WERI-Rb-1 (cell line): Measurements from ENCODE around the gene DSTN.

Experiments
- DNase-seq: peaks from one replicate; pipeline ENCODE4 v3.0.0-alpha.2; 2020
- H3K27ac ChIP-seq: fragments of 250-450 bp; sonication (Bioruptor Pico); 2 replicates; pipeline ENCODE4 v1.5.1; 2020; ENCODE audit warnings: mild to moderate bottlenecking, moderate library complexity
- H3K27me3 ChIP-seq: fragments of 250-450 bp; sonication (Bioruptor Pico); 2 replicates; pipeline ENCODE4 v1.5.1; 2021; ENCODE audit warnings: mild to moderate bottlenecking, low read depth, moderate library complexity; ENCODE audit not compliant: insufficient read depth, severe bottlenecking
- H3K36me3 ChIP-seq: fragments of 250-450 bp; sonication (Bioruptor Pico); 2 replicates; pipeline ENCODE4 v1.5.1; 2020; ENCODE audit warnings: mild to moderate bottlenecking, moderate library complexity
- H3K4me3 ChIP-seq: 2 replicates; pipeline ENCODE4 v1.5.1; 2011; ENCODE audit warnings: low read depth, mild to moderate bottlenecking, control low read depth, low read length
- H3K9me3 ChIP-seq: fragments of 250-450 bp; sonication (Bioruptor Pico); 2 replicates; pipeline ENCODE4 v1.5.1; 2021; ENCODE audit warnings: mild to moderate bottlenecking, moderate library complexity; ENCODE audit not compliant: severe bottlenecking
- CTCF ChIP-seq: IDR thresholded peaks from 2 replicates; pipeline ENCODE4 v1.5.1; 2011; ENCODE audit warnings: low read depth, mild to moderate bottlenecking, control low read depth, inconsistent platforms, low read length

Gene DSTN

GRCh38 chr20:17648791-17649730 lies 79.2 kb downstream of the DSTN start:
- H3K27ac ChIP-seq, result peak overlapping the region; percentile 83
- H3K9me3 ChIP-seq, result no peaks in the 10 kb centered on the region
- no peaks in the 10 kb centered on the region for H3K27me3 ChIP-seq
- peak overlapping the region; percentile 13; the same call in 1 of the 2 replicates for H3K4me3 ChIP-seq
- DNase-seq, result peak; percentile 65
- TF ChIP-seq CTCF, result peak; percentile 73
- H3K36me3 ChIP-seq, result no peaks in the 10 kb centered on the region; the same call in 1 of the 2 replicates

- peak; percentile 53 for DNase-seq
- Histone ChIP-seq H3K27me3 (no peaks in the 10 kb centered on the region), H3K4me3 (no peak overlapping the region), H3K9me3 (no peaks in the 10 kb centered on the region), H3K36me3 (no peaks in the 10 kb centered on the region; the same call in 1 of the 2 replicates), H3K27ac (peak overlapping the region; percentile 53)
- no peak for TF ChIP-seq CTCF
Observed at GRCh38 chr20:17650301-17651128, 80.6 kb downstream of the DSTN start.

GRCh38 chr20:17651129-17651759 lies 81.4 kb downstream of the DSTN start:
- H3K27me3 ChIP-seq, result no peaks in the 10 kb centered on the region
- no peaks in the 10 kb centered on the region; the same call in 1 of the 2 replicates for H3K36me3 ChIP-seq
- no peak for TF ChIP-seq CTCF
- peak overlapping the region; percentile 53 for H3K27ac ChIP-seq
- DNase-seq, result no peak
- H3K9me3 ChIP-seq, result no peaks in the 10 kb centered on the region
- H3K4me3 ChIP-seq, result no peak overlapping the region

GRCh38 chr20:17651760-17652388 lies 82.0 kb downstream of the DSTN start:
- peak; percentile 35 for DNase-seq
- no peak overlapping the region for H3K4me3 ChIP-seq
- no peaks in the 10 kb centered on the region; the same call in 1 of the 2 replicates for H3K36me3 ChIP-seq
- H3K27me3 ChIP-seq, result no peaks in the 10 kb centered on the region
- H3K27ac ChIP-seq, result no peak overlapping the region; the same call in 1 of the 2 replicates
- peak; percentile 29; the same call in 1 of the 2 replicates for TF ChIP-seq CTCF
- no peaks in the 10 kb centered on the region for H3K9me3 ChIP-seq

- Histone ChIP-seq H3K27ac (no peak overlapping the region), H3K27me3 (no peaks in the 10 kb centered on the region), H3K9me3 (no peaks in the 10 kb centered on the region), H3K4me3 (no peak overlapping the region), H3K36me3 (no peaks in the 10 kb centered on the region; the same call in 1 of the 2 replicates)
- 0 out of 2 replicates have a peak, but pooled peaks have one; percentile 0 for TF ChIP-seq CTCF
- no peak for DNase-seq
Observed at GRCh38 chr20:17652411-17652810, 82.5 kb downstream of the DSTN start.
